ENCODE measurements around the gene HNRNPDL. TPM values are rescaled to one million over a fixed set of nuclear protein-coding genes. Genes with fewer than 3 reads are reported as not detected.

HNRNPDL gene
- total RNA-seq, 2 donors from 2014 or later: 95.5 to 137 TPM

DNA sequence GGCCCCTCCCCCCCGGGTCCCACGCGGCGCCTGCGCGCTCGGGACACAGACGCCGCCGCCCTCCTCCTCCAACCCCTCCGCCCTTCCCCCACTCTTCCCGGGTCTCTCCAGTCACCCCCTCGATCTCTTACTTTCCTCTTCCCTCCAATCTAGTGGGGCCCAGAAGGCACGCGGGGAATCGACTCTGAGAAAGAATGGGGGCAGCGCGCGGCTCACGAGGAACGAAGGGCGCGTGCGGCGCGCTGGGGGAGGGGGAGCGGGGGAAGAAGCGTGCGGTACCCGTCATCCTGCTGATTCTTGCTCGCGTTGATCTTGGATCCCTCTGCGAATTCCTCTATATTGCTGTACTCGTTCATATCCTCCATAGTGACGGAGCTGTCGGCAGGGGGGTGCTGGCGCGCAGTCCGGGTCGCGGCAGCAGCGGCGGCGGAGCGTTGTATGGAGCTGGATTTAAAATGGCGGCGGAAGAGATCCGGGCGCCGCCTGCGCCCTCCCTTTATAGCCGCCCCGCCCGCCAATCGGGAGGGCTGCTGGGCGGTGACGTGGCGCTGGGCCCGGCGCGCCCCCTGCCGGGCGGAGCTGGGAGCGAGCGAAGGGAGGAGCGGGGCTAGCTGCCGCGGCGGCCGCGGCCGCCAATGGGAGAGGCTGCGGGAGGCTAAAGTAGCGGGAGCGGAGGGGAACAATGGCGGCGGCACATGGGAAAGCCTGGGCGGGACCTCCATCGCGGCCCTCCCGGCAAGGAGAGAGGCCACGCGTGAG lies 1.1 kb downstream of the HNRNPDL start:
- TF ChIP-seq, protein P1, sequence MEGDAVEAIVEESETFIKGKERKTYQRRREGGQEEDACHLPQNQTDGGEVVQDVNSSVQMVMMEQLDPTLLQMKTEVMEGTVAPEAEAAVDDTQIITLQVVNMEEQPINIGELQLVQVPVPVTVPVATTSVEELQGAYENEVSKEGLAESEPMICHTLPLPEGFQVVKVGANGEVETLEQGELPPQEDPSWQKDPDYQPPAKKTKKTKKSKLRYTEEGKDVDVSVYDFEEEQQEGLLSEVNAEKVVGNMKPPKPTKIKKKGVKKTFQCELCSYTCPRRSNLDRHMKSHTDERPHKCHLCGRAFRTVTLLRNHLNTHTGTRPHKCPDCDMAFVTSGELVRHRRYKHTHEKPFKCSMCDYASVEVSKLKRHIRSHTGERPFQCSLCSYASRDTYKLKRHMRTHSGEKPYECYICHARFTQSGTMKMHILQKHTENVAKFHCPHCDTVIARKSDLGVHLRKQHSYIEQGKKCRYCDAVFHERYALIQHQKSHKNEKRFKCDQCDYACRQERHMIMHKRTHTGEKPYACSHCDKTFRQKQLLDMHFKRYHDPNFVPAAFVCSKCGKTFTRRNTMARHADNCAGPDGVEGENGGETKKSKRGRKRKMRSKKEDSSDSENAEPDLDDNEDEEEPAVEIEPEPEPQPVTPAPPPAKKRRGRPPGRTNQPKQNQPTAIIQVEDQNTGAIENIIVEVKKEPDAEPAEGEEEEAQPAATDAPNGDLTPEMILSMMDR (IDR thresholded peaks at IDR 0.05): peak; percentile 93
- peak; percentile 93 for DNase-seq
- intact Hi-C loops (cut with DNase I): loop anchor here (2.0 kb wide), 1 partner anchor 54 kb away; no protein-coding TSS in a partner anchor
- Histone ChIP-seq H3K36me3 (peaks cover 6% of the 10 kb centered on the region), H3K27ac (peak overlapping the region; percentile 97), H3K9ac (ENCODE audit: low read depth in 2 of 2, low read length in 2 of 2) (peak overlapping the region; percentile 91 to 95), H3K4me3 (peak overlapping the region; percentile 73), H3K27me3 (no peaks in the 10 kb centered on the region), H3K4me1 (peaks cover 12% of the 10 kb centered on the region), H3K9me3 (no peaks in the 10 kb centered on the region)

DNA sequence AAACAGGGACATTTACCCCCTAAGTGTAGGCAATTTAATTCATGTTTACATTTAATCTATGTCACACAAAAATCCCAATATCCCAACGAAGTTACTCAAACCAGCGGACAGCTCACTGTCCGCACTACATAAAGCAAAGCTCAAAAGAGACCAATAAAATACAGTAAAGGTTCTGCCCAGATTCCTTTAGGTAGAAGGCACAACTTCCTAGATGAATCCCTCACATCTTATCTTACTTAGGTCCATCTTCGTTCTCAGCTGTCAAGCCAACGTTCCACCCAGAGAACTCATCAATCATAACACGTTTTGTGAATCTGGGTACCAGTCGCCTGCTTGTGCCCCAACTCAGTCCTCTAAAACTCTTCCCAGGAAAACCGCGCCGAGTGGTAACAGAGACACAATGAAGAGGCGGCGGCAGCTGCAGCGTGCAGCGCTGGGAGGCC lies 1.7 kb downstream of the HNRNPDL start:
- DNase-seq: no peak
- Histone ChIP-seq H3K27me3 (no peaks in the 10 kb centered on the region), H3K4me3 (peak overlapping the region; percentile 73), H3K9me3 (no peaks in the 10 kb centered on the region), H3K4me1 (peaks cover 12% of the 10 kb centered on the region), H3K9ac (ENCODE audit: low read depth in 2 of 2, low read length in 2 of 2) (peak overlapping the region; percentile 78 to 95), H3K36me3 (peaks cover 6% of the 10 kb centered on the region), H3K27ac (peak overlapping the region; percentile 97)
- intact Hi-C loops (cut with DNase I): loop anchor here (2.0 kb wide), 1 partner anchor 54 kb away; no protein-coding TSS in a partner anchor
- TF ChIP-seq, protein P1 (IDR thresholded peaks at IDR 0.05): no peak

DNA sequence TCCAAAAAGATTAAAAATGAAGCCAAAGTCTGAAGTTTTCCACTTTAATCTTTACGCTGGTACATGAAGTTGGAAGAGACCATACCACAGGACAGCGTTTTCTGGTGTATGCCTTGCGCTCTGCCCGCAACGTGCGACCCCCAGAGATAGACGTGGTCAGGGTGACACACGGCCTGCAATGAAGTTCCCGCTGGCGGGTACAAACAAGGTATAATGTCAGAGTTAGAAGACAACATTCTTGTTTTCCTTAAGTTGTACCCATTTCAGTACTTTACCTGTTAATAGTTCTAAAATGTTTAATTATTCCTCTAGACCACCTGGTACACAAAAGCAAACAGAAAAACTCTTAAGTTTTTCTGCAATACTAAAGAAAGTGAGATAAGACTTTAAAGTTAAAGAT lies 4.8 kb downstream of the HNRNPDL start:
- H3K36me3 ChIP-seq: peaks cover 6% of the 10 kb centered on the region
- DNase-seq: no peak
- no peak overlapping the region for H3K4me3 ChIP-seq

DNA sequence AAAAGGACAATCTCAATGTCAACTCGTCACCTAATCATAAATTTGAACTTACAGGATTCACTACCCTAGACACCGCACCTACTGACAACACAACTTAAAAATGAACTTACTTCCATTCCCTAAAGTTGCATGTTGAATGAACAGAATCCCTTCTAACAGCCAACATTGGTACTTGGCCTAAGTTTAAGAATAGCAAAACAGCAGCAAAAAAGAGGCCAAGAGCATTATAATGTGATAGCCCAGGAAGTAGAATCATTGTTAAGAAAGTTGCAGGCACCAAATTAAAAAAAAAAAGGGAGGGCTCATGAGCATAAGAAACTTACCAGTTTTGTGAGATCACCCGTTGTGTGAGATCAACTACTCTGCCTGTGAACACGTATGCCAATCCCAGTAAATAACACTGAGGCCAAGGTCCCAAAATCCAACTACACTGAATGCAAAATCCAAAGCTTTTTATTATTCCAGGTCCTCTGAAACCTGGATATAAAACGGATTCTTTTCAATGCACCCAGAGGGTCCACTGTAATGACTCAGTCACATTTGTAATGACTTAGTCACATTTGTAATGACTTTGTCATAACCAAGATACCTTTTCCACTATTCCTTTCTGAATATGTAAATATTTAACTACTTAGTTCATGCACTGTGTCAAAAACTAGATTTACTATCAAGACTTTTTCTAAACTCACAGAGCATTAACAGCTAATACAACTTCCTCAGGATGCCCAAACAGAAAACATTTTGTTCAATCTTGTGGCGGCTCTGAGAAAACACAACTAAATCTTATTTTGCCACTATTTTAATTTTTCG lies 6.8 kb downstream of the HNRNPDL start:
- H3K27me3 ChIP-seq: no peaks in the 10 kb centered on the region
- no peak overlapping the region for H3K4me3 ChIP-seq
- H3K9ac ChIP-seq (ENCODE audit: low read depth in 2 of 2, low read length in 2 of 2): no peak overlapping the region
- H3K4me1 ChIP-seq: no peaks in the 10 kb centered on the region
- intact Hi-C loops (cut with DNase I): no loop called here
- H3K9me3 ChIP-seq: no peaks in the 10 kb centered on the region
- TF ChIP-seq, protein P1 (IDR thresholded peaks at IDR 0.05): no peak
- H3K36me3 ChIP-seq: peaks cover 6% of the 10 kb centered on the region
- DNase-seq: no peak
- H3K27ac ChIP-seq: no peak overlapping the region

More for the DNA sequence above, 4.8 kb downstream of the HNRNPDL start:
- no peak overlapping the region for H3K9ac ChIP-seq (ENCODE audit: low read depth in 2 of 2, low read length in 2 of 2)
- no peaks in the 10 kb centered on the region for H3K9me3 ChIP-seq
- TF ChIP-seq, protein P1 (IDR thresholded peaks at IDR 0.05): no peak
- H3K27me3 ChIP-seq: no peaks in the 10 kb centered on the region
- intact Hi-C loops (cut with DNase I): no loop called here
- no peaks in the 10 kb centered on the region for H3K4me1 ChIP-seq
- H3K27ac ChIP-seq: no peak overlapping the region

DNA sequence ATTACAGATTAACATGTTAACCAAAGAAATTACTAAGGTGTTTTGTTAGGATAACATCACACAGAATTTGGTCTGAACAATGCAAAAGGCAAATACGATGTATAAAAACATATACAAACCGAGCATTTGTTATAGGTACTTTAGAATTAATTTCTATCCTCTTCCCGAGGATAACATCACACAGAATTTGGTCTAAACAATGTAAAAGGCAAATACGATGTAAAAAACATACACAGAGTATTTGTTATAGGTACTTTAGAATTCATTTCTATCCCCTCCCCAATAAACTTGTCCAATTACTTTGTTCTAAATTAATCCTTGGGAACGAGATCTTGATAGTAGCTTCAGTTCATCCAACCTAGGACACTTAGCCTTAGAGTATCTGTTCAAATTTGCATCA lies 7.6 kb downstream of the HNRNPDL start:
- TF ChIP-seq, protein P1 (IDR thresholded peaks at IDR 0.05): no peak
- Histone ChIP-seq H3K9me3 (no peaks in the 10 kb centered on the region), H3K27ac (no peak overlapping the region), H3K36me3 (peaks cover 6% of the 10 kb centered on the region), H3K4me1 (no peaks in the 10 kb centered on the region), H3K27me3 (no peaks in the 10 kb centered on the region), H3K9ac (ENCODE audit: low read depth in 2 of 2, low read length in 2 of 2) (no peak overlapping the region), H3K4me3 (no peak overlapping the region)
- no peak for DNase-seq
- intact Hi-C loops (cut with DNase I): no loop called here
